ENCODE results near the gene GNGT2. TPM values are rescaled to one million over a fixed set of nuclear protein-coding genes. Genes with fewer than 3 reads are reported as not detected.

The GNGT2 gene
- total and polyA plus RNA-seq, 2 experiments from 2014 or later, result 0.42 to 1.5 TPM

GRCh38 chr17:49216953-49217650 lies 6.7 kb upstream of the GNGT2 start (continued):
- no peak for TF ChIP-seq ZNF462 (CRISPR knock-in tag; IDR thresholded peaks at IDR 0.05)
- no peak for TF ChIP-seq CTCF (conservative IDR thresholded peaks at IDR 0.05; ENCODE audit: low read depth in 2 of 2)
- no peak for TF ChIP-seq REST (IDR thresholded peaks at IDR 0.05; ENCODE audit: unreplicated experiment)
- TF ChIP-seq POLR2AphosphoS5 (IDR thresholded peaks at IDR 0.05; ENCODE audit: low read depth), result no peak
- TF ChIP-seq EZH2 (IDR thresholded peaks at IDR 0.05; ENCODE audit: low read depth, unreplicated experiment), result no peak
- TF ChIP-seq EZH2phosphoT487 (IDR thresholded peaks at IDR 0.05; ENCODE audit: unreplicated experiment), result no peak
- no peak for TF ChIP-seq ETS1 (IDR thresholded peaks at IDR 0.05)

Data from GM23338 (cell line).